ENCODE data around the gene STIM2.

Gene STIM2

GRCh38 chr4:26930964-26931363 lies 70.3 kb downstream of the STIM2 start:
- TF ChIP-seq CTCF (IDR thresholded peaks at IDR 0.05; ENCODE audit: low read length) (no peak), EZH2phosphoT487 (IDR thresholded peaks at IDR 0.05; ENCODE audit: low read length) (no peak), EZH2 (optimal IDR thresholded peaks at IDR 0.05; ENCODE audit: low read depth, low read length) (no peak)
- Histone ChIP-seq H2AFZ (ENCODE audit: low read length) (no peak overlapping the region), H3K4me2 (ENCODE audit: low read depth, low read length) (no peak overlapping the region), H3K9me3 (replicated peaks; ENCODE audit: insufficient read depth, low read length) (no peaks in the 10 kb centered on the region), H3F3A (ENCODE audit: insufficient read depth, low read length) (no peaks in the 10 kb centered on the region), H3K36me3 (replicated peaks; ENCODE audit: insufficient read depth, low read length) (no peaks in the 10 kb centered on the region), H3K4me1 (ENCODE audit: low read length) (no peaks in the 10 kb centered on the region), H4K20me1 (ENCODE audit: insufficient read depth, low read length) (no peaks in the 10 kb centered on the region), H3K27me3 (replicated peaks; ENCODE audit: insufficient read depth, low read length) (no peaks in the 10 kb centered on the region), H3K9me2 (replicated peaks; ENCODE audit: insufficient read depth, low read length) (no peaks in the 10 kb centered on the region), H3K79me2 (ENCODE audit: low read length) (no peaks in the 10 kb centered on the region), H3K27ac (ENCODE audit: low read length) (no peak overlapping the region), H3K9ac (ENCODE audit: low read length) (no peak overlapping the region), H3K4me3 (ENCODE audit: low read length) (no peak overlapping the region)
- DNase-seq, result no peak

- Histone ChIP-seq H3K9me3 (replicated peaks; ENCODE audit: insufficient read depth, low read length) (no peaks in the 10 kb centered on the region), H3K9me2 (replicated peaks; ENCODE audit: insufficient read depth, low read length) (no peaks in the 10 kb centered on the region), H2AFZ (ENCODE audit: low read length) (no peak overlapping the region), H3K79me2 (ENCODE audit: low read length) (no peaks in the 10 kb centered on the region), H3K36me3 (replicated peaks; ENCODE audit: insufficient read depth, low read length) (no peaks in the 10 kb centered on the region), H4K20me1 (ENCODE audit: insufficient read depth, low read length) (no peaks in the 10 kb centered on the region), H3K27me3 (replicated peaks; ENCODE audit: insufficient read depth, low read length) (no peaks in the 10 kb centered on the region), H3K9ac (ENCODE audit: low read length) (no peak overlapping the region), H3F3A (ENCODE audit: insufficient read depth, low read length) (no peaks in the 10 kb centered on the region), H3K4me1 (ENCODE audit: low read length) (no peaks in the 10 kb centered on the region), H3K4me3 (ENCODE audit: low read length) (no peak overlapping the region), H3K27ac (ENCODE audit: low read length) (no peak overlapping the region), H3K4me2 (ENCODE audit: low read depth, low read length) (no peak overlapping the region)
- DNase-seq, result no peak
- TF ChIP-seq EZH2 (optimal IDR thresholded peaks at IDR 0.05; ENCODE audit: low read depth, low read length), result no peak
- no peak for TF ChIP-seq CTCF (IDR thresholded peaks at IDR 0.05; ENCODE audit: low read length)
- no peak for TF ChIP-seq EZH2phosphoT487 (IDR thresholded peaks at IDR 0.05; ENCODE audit: low read length)
Measured at GRCh38 chr4:26931451-26931850, 70.8 kb downstream of the STIM2 start.

- Histone ChIP-seq H3K4me3 (ENCODE audit: low read length) (no peak overlapping the region), H3F3A (ENCODE audit: insufficient read depth, low read length) (no peaks in the 10 kb centered on the region), H3K9ac (ENCODE audit: low read length) (no peak overlapping the region), H3K27ac (ENCODE audit: low read length) (no peak overlapping the region), H4K20me1 (ENCODE audit: insufficient read depth, low read length) (no peaks in the 10 kb centered on the region), H3K4me1 (ENCODE audit: low read length) (no peaks in the 10 kb centered on the region), H3K9me3 (replicated peaks; ENCODE audit: insufficient read depth, low read length) (no peaks in the 10 kb centered on the region), H3K27me3 (replicated peaks; ENCODE audit: insufficient read depth, low read length) (no peaks in the 10 kb centered on the region), H3K79me2 (ENCODE audit: low read length) (no peaks in the 10 kb centered on the region), H3K4me2 (ENCODE audit: low read depth, low read length) (no peak overlapping the region), H2AFZ (ENCODE audit: low read length) (no peak overlapping the region), H3K36me3 (replicated peaks; ENCODE audit: insufficient read depth, low read length) (no peaks in the 10 kb centered on the region), H3K9me2 (replicated peaks; ENCODE audit: insufficient read depth, low read length) (no peaks in the 10 kb centered on the region)
- no peak for DNase-seq
- TF ChIP-seq EZH2 (optimal IDR thresholded peaks at IDR 0.05; ENCODE audit: low read depth, low read length) (no peak), CTCF (IDR thresholded peaks at IDR 0.05; ENCODE audit: low read length) (no peak), EZH2phosphoT487 (IDR thresholded peaks at IDR 0.05; ENCODE audit: low read length) (no peak)
Measured at GRCh38 chr4:26931966-26932365, 71.3 kb downstream of the STIM2 start.

Measured in MM.1S (cell line).